Smooth muscle cell (in vitro differentiated cells): ENCODE measurements around the gene SNRPA1. TPM values are rescaled to one million over a fixed set of nuclear protein-coding genes. Genes with fewer than 3 reads are reported as not detected.
A peak's percentile ranks its signal among the peaks of the same experiment; 100 is the strongest.

Experiments used
- DNase-seq: peaks from one replicate; lab custom pipeline; 2025; ENCODE audit not compliant: unreplicated experiment; lab: John Stamatoyannopoulos, UW
- H2AFZ ChIP-seq: fragments of 200-600 bp; sonication (generic); 2 replicates; pipeline ENCODE4 v1.6.0; 2016; ENCODE audit warnings: antibody characterized with exemption, low read depth, mild to moderate bottlenecking
- H3F3A ChIP-seq: fragments of 200-600 bp; sonication (generic); 2 replicates; pipeline ENCODE4 v1.6.0; 2017; ENCODE audit warnings: antibody characterized with exemption, low read depth
- H3K27ac ChIP-seq: fragments of 200-600 bp; sonication (generic); 2 replicates; pipeline ENCODE4 v1.5.1; 2016; ENCODE audit warnings: low read depth, mild to moderate bottlenecking
- H3K27me3 ChIP-seq: fragments of 200-600 bp; sonication (generic); 2 replicates; pipeline ENCODE4 v1.6.1; 2016; ENCODE audit warnings: low read depth, mild to moderate bottlenecking
- H3K36me3 ChIP-seq: fragments of 200-600 bp; sonication (generic); 2 replicates; pipeline ENCODE4 v1.5.1; 2016; ENCODE audit warnings: low read depth
- H3K4me1 ChIP-seq: fragments of 200-600 bp; sonication (generic); 2 replicates; pipeline ENCODE4 v1.5.1; 2016; ENCODE audit warnings: low read depth
- H3K4me2 ChIP-seq: fragments of 200-600 bp; sonication (generic); 2 replicates; pipeline ENCODE4 v1.6.0; 2016; ENCODE audit warnings: mild to moderate bottlenecking
- H3K4me3 ChIP-seq: fragments of 200-600 bp; sonication (generic); 2 replicates; pipeline ENCODE4 v1.5.1; 2016; ENCODE audit warnings: mild to moderate bottlenecking
- H3K79me2 ChIP-seq: fragments of 200-600 bp; sonication (generic); 2 replicates; pipeline ENCODE4 v1.6.0; 2016; ENCODE audit warnings: low read depth, mild to moderate bottlenecking
- H3K9ac ChIP-seq: fragments of 200-600 bp; sonication (generic); 2 replicates; pipeline ENCODE4 v1.6.0; 2016; ENCODE audit warnings: low read depth
- H3K9me3 ChIP-seq: fragments of 200-600 bp; sonication (generic); replicated peaks from 2 replicates; pipeline ENCODE4 v1.5.1; 2016; ENCODE audit warnings: low read depth
- H4K20me1 ChIP-seq: fragments of 200-600 bp; sonication (generic); 2 replicates; pipeline ENCODE4 v1.6.0; 2016; ENCODE audit warnings: low read depth
- WGBS: methylation state at CpG from one replicate; pipeline ENCODE4 v1.1.7; 2016; ENCODE audit warnings: low lambda C conversion rate; 5-methylcytosine and 5-hydroxymethylcytosine counted together
- polyA plus RNA-seq: library from polyadenylated mRNA; unstranded; fragments of >200 nt; fragmentation: Nextera tagmentation; extraction: Ambion mirVana; gene quantifications from 2 replicates; pipeline ENCODE4 v1.2.1, GENCODE V29; 2016
- total RNA-seq: library from RNA; depleted of rRNA; stranded (reverse); fragments of >200 nt; gene quantifications from 2 replicates; pipeline ENCODE4 v1.2.3, GENCODE V29; 2014
- TF ChIP-seq, protein P1 (sequence below): fragments of 200-600 bp; sonication (generic); IDR thresholded peaks from 2 replicates; pipeline ENCODE4 v1.5.1; 2017; ENCODE audit warnings: borderline replicate concordance, mild to moderate bottlenecking, antibody characterized with exemption; ENCODE audit not compliant: insufficient read depth, poor library complexity, severe bottlenecking

The SNRPA1 gene
- total and polyA plus RNA-seq, 2 experiments from 2014 or later, result 24.0 to 99.0 TPM

DNA sequence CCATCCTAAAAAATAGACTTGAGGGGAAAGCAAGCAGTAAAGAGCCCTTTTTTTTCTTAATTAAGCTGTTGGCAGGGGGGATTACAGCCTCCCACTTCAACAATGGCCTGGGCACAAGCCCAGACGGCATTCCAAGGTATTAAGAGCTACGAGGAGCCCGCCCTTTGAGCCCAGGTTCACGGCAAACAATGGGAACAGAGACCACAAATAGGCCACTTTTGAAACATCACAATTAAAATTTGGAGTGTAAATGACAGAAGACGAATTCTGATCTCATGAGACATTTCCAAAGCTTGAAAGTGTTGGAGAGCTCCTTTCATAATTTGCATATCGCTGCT, 52.1 kb downstream of the SNRPA1 start:
- Histone ChIP-seq H3K27me3 (no peaks in the 10 kb centered on the region), H3K4me1 (peaks cover 35% of the 10 kb centered on the region), H3K4me2 (peak overlapping the region; percentile 88), H3K79me2 (peaks cover 100% of the 10 kb centered on the region), H3K27ac (peak overlapping the region; percentile 74), H4K20me1 (peaks cover 100% of the 10 kb centered on the region), H3K9me3 (no peaks in the 10 kb centered on the region), H3K4me3 (no peak overlapping the region), H3F3A (peaks cover 33% of the 10 kb centered on the region), H3K9ac (no peak overlapping the region), H3K36me3 (no peaks in the 10 kb centered on the region), H2AFZ (no peak overlapping the region)
- WGBS, result 43% methylated on average over 6 of the region's 6 CpGs
- TF ChIP-seq, protein P1, sequence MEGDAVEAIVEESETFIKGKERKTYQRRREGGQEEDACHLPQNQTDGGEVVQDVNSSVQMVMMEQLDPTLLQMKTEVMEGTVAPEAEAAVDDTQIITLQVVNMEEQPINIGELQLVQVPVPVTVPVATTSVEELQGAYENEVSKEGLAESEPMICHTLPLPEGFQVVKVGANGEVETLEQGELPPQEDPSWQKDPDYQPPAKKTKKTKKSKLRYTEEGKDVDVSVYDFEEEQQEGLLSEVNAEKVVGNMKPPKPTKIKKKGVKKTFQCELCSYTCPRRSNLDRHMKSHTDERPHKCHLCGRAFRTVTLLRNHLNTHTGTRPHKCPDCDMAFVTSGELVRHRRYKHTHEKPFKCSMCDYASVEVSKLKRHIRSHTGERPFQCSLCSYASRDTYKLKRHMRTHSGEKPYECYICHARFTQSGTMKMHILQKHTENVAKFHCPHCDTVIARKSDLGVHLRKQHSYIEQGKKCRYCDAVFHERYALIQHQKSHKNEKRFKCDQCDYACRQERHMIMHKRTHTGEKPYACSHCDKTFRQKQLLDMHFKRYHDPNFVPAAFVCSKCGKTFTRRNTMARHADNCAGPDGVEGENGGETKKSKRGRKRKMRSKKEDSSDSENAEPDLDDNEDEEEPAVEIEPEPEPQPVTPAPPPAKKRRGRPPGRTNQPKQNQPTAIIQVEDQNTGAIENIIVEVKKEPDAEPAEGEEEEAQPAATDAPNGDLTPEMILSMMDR, result no peak
- DNase-seq, result no peak

DNA sequence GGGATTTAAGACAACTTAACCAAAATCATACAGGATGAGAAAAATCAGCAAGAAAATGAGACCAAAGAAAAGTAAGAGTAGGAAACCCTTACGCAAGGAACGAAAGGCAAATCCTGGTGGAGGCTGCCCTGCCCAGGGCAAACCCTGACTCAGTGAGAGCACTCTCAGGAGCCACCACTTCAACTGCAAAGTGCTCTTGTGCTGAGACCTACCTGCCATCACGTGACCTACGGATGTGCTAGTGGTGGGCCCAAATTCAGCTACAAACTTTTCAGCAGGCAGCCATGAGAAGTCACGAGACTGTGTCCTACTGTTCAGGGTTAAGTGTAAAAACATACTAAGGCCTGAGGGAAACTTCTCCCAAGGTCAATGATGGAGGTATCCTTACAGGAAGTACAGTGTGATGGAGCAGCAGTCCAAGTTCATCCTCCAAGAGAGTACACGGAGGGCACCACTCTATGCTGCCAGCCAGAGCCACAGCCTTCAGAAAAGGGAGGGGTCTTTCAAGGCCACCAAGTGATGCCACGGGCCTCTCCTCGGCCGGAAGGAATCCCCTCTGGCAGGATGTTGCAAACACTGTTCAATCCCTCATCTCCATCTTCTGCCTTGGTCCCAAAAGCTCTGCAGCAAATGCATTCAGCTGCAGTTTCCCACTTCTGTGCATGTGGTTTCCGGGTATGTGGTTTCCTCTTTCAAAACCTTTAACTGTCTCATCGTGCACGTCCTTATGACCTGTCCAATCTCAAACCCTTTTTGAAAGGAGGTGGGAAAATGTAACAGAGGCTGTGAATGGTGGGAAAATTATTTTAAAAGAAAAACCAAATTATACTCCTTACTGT, 52.7 kb downstream of the SNRPA1 start:
- Histone ChIP-seq H3K4me2 (peak overlapping the region; percentile 88), H3K36me3 (no peaks in the 10 kb centered on the region), H3K79me2 (peaks cover 100% of the 10 kb centered on the region), H3K4me3 (no peak overlapping the region), H3F3A (peaks cover 27% of the 10 kb centered on the region), H3K9ac (no peak overlapping the region), H4K20me1 (peaks cover 100% of the 10 kb centered on the region), H3K9me3 (no peaks in the 10 kb centered on the region), H3K27ac (peak overlapping the region; percentile 74), H3K27me3 (no peaks in the 10 kb centered on the region), H3K4me1 (peaks cover 31% of the 10 kb centered on the region), H2AFZ (no peak overlapping the region)
- TF ChIP-seq, protein P1, result no peak
- WGBS, result 56% methylated on average over 12 of the region's 12 CpGs
- DNase-seq, result no peak

DNA sequence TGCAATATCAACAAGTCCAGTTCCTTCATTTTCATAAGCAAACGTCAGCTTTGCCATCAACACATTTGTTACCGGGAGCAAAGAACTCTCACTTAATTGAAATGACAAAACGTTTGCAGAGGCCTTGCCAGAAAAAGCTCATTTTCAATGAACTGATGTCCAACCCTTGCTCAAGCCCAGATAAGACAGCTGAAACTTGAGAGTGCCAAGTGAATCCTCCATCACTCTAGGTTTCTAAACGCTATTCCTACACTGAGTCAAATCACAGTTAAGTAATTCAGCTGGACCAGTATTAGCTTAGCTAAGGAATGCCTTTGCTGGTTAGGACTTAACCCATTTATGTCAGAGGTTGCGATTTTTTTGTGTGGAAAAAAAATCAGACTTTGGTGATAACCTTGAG, 54.7 kb downstream of the SNRPA1 start:
- H4K20me1 ChIP-seq, result peaks cover 99% of the 10 kb centered on the region
- peaks cover 22% of the 10 kb centered on the region for H3F3A ChIP-seq

More for the DNA sequence above, 54.7 kb downstream of the SNRPA1 start:
- 42% methylated on average over 5 of the region's 5 CpGs for WGBS
- Histone ChIP-seq H3K27me3 (no peaks in the 10 kb centered on the region), H3K27ac (peak overlapping the region; percentile 74), H3K79me2 (peaks cover 100% of the 10 kb centered on the region), H3K36me3 (no peaks in the 10 kb centered on the region), H3K4me1 (peaks cover 31% of the 10 kb centered on the region), H3K4me2 (peak overlapping the region; percentile 25), H3K4me3 (no peak overlapping the region), H3K9ac (no peak overlapping the region), H3K9me3 (no peaks in the 10 kb centered on the region), H2AFZ (no peak overlapping the region)
- DNase-seq, result no peak
- TF ChIP-seq, protein P1, result no peak
